GM12865 (cell line): ENCODE measurements around the gene MXD3.

Experiments
- DNase-seq: peaks from one replicate; pipeline ENCODE4 v3.0.0; 2010; ENCODE audit warnings: low read depth
- H3K4me3 ChIP-seq: 2 replicates; pipeline ENCODE4 v1.5.1; 2011; ENCODE audit warnings: mild to moderate bottlenecking, low read depth, low read length, control low read depth
- TF ChIP-seq, protein P1 (sequence below): IDR thresholded peaks from 2 replicates; pipeline ENCODE4 v1.5.1; 2011; ENCODE audit warnings: low read length, control low read depth, low read depth, inconsistent platforms; ENCODE audit not compliant: insufficient read depth; ENCODE audit errors: missing control alignments

Gene MXD3

DNA sequence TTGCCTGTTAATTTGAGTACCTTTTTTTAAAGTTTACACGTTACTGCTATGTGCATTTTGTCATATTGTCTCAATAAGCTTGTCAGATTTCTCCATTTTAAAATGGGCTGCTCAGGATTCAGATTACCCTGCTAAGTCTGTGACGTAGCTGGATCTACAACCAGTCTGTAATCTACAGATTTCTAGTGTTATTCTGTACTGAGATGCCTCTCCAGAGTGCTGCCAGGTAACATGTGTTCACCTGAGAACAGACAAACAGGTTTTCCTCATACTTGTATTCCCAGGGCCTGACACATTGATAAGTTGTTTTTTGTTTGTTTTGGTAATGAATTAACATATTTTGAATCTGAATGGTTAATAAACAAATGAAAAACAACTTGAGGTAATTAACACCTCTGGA, 23.5 kb downstream of the MXD3 start:
- no peak for DNase-seq
- H3K4me3 ChIP-seq, result no peak overlapping the region
- TF ChIP-seq, protein P1, sequence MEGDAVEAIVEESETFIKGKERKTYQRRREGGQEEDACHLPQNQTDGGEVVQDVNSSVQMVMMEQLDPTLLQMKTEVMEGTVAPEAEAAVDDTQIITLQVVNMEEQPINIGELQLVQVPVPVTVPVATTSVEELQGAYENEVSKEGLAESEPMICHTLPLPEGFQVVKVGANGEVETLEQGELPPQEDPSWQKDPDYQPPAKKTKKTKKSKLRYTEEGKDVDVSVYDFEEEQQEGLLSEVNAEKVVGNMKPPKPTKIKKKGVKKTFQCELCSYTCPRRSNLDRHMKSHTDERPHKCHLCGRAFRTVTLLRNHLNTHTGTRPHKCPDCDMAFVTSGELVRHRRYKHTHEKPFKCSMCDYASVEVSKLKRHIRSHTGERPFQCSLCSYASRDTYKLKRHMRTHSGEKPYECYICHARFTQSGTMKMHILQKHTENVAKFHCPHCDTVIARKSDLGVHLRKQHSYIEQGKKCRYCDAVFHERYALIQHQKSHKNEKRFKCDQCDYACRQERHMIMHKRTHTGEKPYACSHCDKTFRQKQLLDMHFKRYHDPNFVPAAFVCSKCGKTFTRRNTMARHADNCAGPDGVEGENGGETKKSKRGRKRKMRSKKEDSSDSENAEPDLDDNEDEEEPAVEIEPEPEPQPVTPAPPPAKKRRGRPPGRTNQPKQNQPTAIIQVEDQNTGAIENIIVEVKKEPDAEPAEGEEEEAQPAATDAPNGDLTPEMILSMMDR, result no peak

DNA sequence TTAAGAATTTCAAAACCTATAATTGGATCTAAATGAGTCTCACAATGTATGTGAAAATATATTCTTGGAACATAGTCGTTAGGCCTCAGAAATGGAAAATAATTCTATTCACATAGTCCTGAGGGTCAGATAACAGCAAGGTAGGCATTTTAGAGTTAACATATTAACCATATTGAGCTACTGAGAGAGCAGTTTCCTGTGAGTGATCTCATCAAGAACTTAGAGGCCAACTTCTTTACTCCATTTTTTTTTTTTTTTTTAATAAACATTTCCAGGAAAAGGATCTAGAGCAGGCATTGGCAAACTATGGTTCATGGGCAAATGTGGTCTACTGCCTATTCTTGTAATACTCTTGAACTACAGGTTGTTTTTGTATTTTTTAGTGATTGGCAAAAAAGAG, 34.8 kb downstream of the MXD3 start:
- TF ChIP-seq, protein P1, result no peak
- no peak overlapping the region for H3K4me3 ChIP-seq
- DNase-seq, result no peak

DNA sequence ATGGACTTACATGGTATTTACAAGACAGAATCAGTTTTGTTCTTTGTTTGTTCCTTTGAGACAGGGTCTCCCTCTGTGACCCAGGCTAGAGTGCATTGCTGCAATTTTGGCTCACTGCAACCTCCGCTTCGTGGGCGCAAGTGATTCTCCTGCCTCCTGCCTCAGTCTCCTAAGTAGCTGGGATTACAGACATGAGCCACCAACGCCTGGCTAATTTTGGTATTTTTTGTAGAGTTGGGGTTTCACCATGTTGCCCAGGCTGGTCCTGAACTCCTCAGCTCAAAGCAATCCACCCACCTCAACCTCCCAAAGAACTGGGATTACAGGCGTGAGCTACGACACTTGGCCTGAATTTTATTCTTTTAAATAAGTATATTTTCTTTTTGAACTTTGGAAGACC, 35.8 kb downstream of the MXD3 start:
- TF ChIP-seq, protein P1, result no peak
- no peak overlapping the region for H3K4me3 ChIP-seq
- no peak for DNase-seq

DNA sequence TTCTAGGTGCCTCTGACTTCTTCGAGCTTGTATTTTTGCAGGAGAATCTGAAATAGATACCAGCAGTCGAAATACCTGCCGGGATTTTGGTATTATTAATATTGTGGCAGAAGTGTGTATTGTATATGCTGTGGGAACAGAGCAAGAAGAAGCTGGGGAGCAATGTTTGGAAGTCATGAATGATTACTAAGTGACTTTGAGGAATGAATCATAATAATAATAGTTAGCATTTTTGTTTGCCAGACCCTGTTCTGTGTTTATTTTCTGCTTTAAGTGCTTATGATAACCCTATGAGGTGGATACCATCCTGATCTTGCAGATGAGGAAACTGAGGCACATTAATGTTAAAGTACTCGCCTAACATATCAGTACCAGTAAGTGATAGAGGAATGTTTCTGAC, 40.6 kb downstream of the MXD3 start:
- TF ChIP-seq, protein P1, result no peak
- H3K4me3 ChIP-seq, result no peak overlapping the region
- DNase-seq, result no peak

DNA sequence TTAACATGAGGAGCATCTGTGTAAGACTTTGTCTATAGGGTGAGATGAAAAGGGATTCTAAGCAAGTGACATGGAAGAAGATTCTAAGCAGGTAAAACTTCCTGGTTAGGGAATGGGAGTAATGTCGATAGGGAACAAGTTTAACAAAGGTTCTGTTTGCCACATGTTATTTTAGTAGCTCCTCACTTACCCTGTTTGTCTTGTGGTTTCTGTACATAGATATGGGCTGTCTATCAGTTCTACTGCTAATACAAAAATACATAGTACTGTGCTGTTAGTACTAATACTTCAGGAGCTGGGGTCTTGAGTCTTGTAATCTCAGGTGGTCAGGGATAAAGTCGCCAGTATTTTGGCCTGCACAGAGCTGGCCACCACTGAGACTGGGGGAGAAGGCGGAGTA, 41.0 kb downstream of the MXD3 start:
- DNase-seq, result no peak
- H3K4me3 ChIP-seq, result no peak overlapping the region
- TF ChIP-seq, protein P1, result no peak

DNA sequence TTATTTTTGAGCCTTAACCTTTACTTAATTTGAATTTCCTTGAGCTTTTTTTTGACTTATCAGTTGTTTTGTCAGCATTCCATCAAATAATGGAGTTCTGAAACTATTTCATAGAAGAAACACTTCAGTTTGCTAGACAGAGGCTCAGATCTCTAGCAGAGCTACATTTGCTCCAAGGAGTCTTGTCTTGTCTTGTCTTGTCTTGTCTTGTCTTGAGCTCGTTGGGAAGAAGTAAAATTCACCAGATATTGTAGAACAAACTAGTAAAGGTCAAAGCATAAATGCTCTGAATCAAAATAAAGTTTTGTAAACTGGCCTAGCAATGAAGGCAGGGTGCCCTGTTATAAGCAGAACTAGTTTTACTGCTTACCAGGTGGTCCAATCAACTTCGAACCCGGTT, 41.7 kb downstream of the MXD3 start:
- no peak overlapping the region for H3K4me3 ChIP-seq
- DNase-seq, result no peak
- TF ChIP-seq, protein P1, result no peak

DNA sequence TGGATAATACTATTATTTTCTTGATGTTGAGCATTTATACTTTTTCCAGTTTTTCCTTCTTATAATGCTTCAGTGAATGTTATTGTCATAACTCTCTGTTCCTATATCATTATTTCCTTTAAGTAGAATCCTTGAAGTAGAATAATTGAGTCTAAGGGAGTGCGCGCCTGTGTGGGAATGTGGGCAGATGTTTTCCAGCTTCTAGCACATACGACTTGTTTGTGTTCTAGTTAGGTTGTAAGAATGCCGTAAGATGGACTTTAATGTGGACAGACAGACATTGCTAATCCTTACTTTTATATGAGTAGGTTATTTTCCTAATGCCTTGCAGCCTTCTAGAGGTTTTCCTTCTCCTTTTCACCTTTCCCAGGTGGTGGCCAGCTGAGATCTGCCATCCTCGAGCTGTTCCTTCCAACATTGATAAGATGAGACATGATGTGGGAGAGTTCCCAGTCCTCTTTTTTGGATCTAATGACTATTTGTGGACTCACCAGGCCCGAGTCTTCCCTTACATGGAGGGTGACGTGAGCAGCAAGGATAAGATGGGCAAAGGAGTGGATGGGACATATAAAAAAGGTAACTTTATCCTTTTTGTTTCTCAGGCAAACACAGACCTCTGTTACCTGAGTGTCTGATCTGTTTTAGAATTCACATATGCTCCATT, 42.3 kb downstream of the MXD3 start:
- H3K4me3 ChIP-seq, result no peak overlapping the region
- TF ChIP-seq, protein P1, result no peak
- DNase-seq, result no peak
